ENCODE data around the gene SRRM3. TPM values are rescaled to one million over a fixed set of nuclear protein-coding genes. Genes with fewer than 3 reads are reported as not detected.

The SRRM3 gene
- polyA plus RNA-seq, 1 donor from 2014 or later: 34.9 TPM

- Histone ChIP-seq H3K4me3 (ENCODE audit: low read length) (no peak overlapping the region), H4K20me1 (ENCODE audit: insufficient read depth) (no peaks in the 10 kb centered on the region), H3K79me2 (replicated peaks; ENCODE audit: insufficient read depth, low read length) (no peaks in the 10 kb centered on the region), H3K9me2 (ENCODE audit: insufficient read depth, low read length) (no peaks in the 10 kb centered on the region), H3K9me3 (ENCODE audit: low read length) (no peaks in the 10 kb centered on the region), H3K9ac (ENCODE audit: low read length) (no peak overlapping the region), H3K36me3 (ENCODE audit: insufficient read depth, low read length) (no peaks in the 10 kb centered on the region), H3K27me3 (ENCODE audit: insufficient read depth, low read depth, low read length) (peaks cover 13% of the 10 kb centered on the region), H3F3A (ENCODE audit: insufficient read depth, low read length, poor library complexity, severe bottlenecking) (no peaks in the 10 kb centered on the region), H3K4me2 (ENCODE audit: low read length) (no peak overlapping the region), H3K27ac (ENCODE audit: low read length) (no peak overlapping the region), H2AFZ (ENCODE audit: low read depth, low read length) (no peak overlapping the region)
- TF ChIP-seq MXI1 (conservative IDR thresholded peaks at IDR 0.05; ENCODE audit: poor library complexity, severe bottlenecking): no peak
- no peak for TF ChIP-seq CTCF (IDR thresholded peaks at IDR 0.05; ENCODE audit: poor library complexity, severe bottlenecking)
- TF ChIP-seq EZH2 (IDR thresholded peaks at IDR 0.05; ENCODE audit: borderline replicate concordance, insufficient read depth, low read length, poor library complexity, severe bottlenecking): no peak
- TF ChIP-seq RAD21 (conservative IDR thresholded peaks at IDR 0.05): no peak
- TF ChIP-seq EP300 (conservative IDR thresholded peaks at IDR 0.05; ENCODE audit: poor library complexity, severe bottlenecking): no peak
- no peak for TF ChIP-seq POLR2AphosphoS5 (IDR thresholded peaks at IDR 0.05)
Observed at GRCh38 chr7:76272851-76273497, 71.3 kb downstream of the SRRM3 start.

- Histone ChIP-seq H3K79me2 (replicated peaks; ENCODE audit: insufficient read depth, low read length) (no peaks in the 10 kb centered on the region), H3F3A (ENCODE audit: insufficient read depth, low read length, poor library complexity, severe bottlenecking) (no peaks in the 10 kb centered on the region), H3K9ac (ENCODE audit: low read length) (no peak overlapping the region), H3K9me3 (ENCODE audit: low read length) (no peaks in the 10 kb centered on the region), H3K36me3 (ENCODE audit: insufficient read depth, low read length) (no peaks in the 10 kb centered on the region), H3K4me3 (ENCODE audit: low read length) (no peak overlapping the region), H2AFZ (ENCODE audit: low read depth, low read length) (no peak overlapping the region), H3K9me2 (ENCODE audit: insufficient read depth, low read length) (no peaks in the 10 kb centered on the region), H4K20me1 (ENCODE audit: insufficient read depth) (no peaks in the 10 kb centered on the region), H3K27ac (ENCODE audit: low read length) (no peak overlapping the region), H3K27me3 (ENCODE audit: insufficient read depth, low read depth, low read length) (peaks cover 13% of the 10 kb centered on the region), H3K4me2 (ENCODE audit: low read length) (no peak overlapping the region)
- TF ChIP-seq TAF1 (IDR thresholded peaks at IDR 0.05; ENCODE audit: low read depth) (no peak), MXI1 (conservative IDR thresholded peaks at IDR 0.05; ENCODE audit: poor library complexity, severe bottlenecking) (no peak), EZH2 (IDR thresholded peaks at IDR 0.05; ENCODE audit: borderline replicate concordance, insufficient read depth, low read length, poor library complexity, severe bottlenecking) (no peak), EP300 (conservative IDR thresholded peaks at IDR 0.05; ENCODE audit: poor library complexity, severe bottlenecking) (no peak), CTCF (IDR thresholded peaks at IDR 0.05; ENCODE audit: poor library complexity, severe bottlenecking) (no peak)
Observed at GRCh38 chr7:76273503-76273902, 71.8 kb downstream of the SRRM3 start.

GRCh38 chr7:76278540-76278939 is 76.8 kb downstream of the SRRM3 start:
- H3K9me3 ChIP-seq (ENCODE audit: low read length): no peaks in the 10 kb centered on the region
- H3K79me2 ChIP-seq (replicated peaks; ENCODE audit: insufficient read depth, low read length): no peaks in the 10 kb centered on the region
- peaks cover 56% of the 10 kb centered on the region for H3K27me3 ChIP-seq (ENCODE audit: insufficient read depth, low read depth, low read length)
- H3K27ac ChIP-seq (ENCODE audit: low read length): no peak overlapping the region
- H3F3A ChIP-seq (ENCODE audit: insufficient read depth, low read length, poor library complexity, severe bottlenecking): no peaks in the 10 kb centered on the region
- TF ChIP-seq MXI1 (conservative IDR thresholded peaks at IDR 0.05; ENCODE audit: poor library complexity, severe bottlenecking): no peak
- no peak for TF ChIP-seq REST (IDR thresholded peaks at IDR 0.05; ENCODE audit: borderline replicate concordance)
- no peak for TF ChIP-seq CTCF (IDR thresholded peaks at IDR 0.05; ENCODE audit: poor library complexity, severe bottlenecking)
- TF ChIP-seq TAF1 (IDR thresholded peaks at IDR 0.05; ENCODE audit: low read depth): no peak
- no peak for TF ChIP-seq POLR2AphosphoS5 (IDR thresholded peaks at IDR 0.05)
- TF ChIP-seq EP300 (conservative IDR thresholded peaks at IDR 0.05; ENCODE audit: poor library complexity, severe bottlenecking): no peak
- no peak for TF ChIP-seq EZH2 (IDR thresholded peaks at IDR 0.05; ENCODE audit: borderline replicate concordance, insufficient read depth, low read length, poor library complexity, severe bottlenecking)
- TF ChIP-seq SMC3 (conservative IDR thresholded peaks at IDR 0.05; ENCODE audit: poor library complexity): no peak
- no peak overlapping the region for H3K4me3 ChIP-seq (ENCODE audit: low read length)
- no peaks in the 10 kb centered on the region for H3K9me2 ChIP-seq (ENCODE audit: insufficient read depth, low read length)
- no peaks in the 10 kb centered on the region for H3K36me3 ChIP-seq (ENCODE audit: insufficient read depth, low read length)
- no peak overlapping the region for H2AFZ ChIP-seq (ENCODE audit: low read depth, low read length)
- H3K9ac ChIP-seq (ENCODE audit: low read length): no peak overlapping the region
- no peak overlapping the region for H3K4me2 ChIP-seq (ENCODE audit: low read length)
- no peaks in the 10 kb centered on the region for H4K20me1 ChIP-seq (ENCODE audit: insufficient read depth)

Data from neural cell (in vitro differentiated cells).